Pulmonary artery endothelial cell (primary cell): ENCODE results near the gene C1GALT1C1L. TPM values are rescaled to one million over a fixed set of nuclear protein-coding genes. Genes with fewer than 3 reads are reported as not detected.
"Not testable (repeated sequence)": the region's sequence is repeated elsewhere in the genome, so short reads cannot be mapped to it uniquely, and the experiment has no call there.

Experiments
- DNase-seq: peaks from one replicate; pipeline ENCODE4 v3.0.0-alpha.2; 2011; ENCODE audit warnings: low read depth, low spot score
- total RNA-seq: library from RNA; depleted of rRNA; stranded (reverse); fragments of >200 nt; gene quantifications from 2 replicates; pipeline ENCODE4 v1.2.3, GENCODE V29; 2014

The C1GALT1C1L gene
- total RNA-seq, 1 donor from 2014 or later = 0.20 TPM

GRCh38 chr2:43653506-43653905 is 22.7 kb downstream of the C1GALT1C1L start:
- no peak for DNase-seq

DNA sequence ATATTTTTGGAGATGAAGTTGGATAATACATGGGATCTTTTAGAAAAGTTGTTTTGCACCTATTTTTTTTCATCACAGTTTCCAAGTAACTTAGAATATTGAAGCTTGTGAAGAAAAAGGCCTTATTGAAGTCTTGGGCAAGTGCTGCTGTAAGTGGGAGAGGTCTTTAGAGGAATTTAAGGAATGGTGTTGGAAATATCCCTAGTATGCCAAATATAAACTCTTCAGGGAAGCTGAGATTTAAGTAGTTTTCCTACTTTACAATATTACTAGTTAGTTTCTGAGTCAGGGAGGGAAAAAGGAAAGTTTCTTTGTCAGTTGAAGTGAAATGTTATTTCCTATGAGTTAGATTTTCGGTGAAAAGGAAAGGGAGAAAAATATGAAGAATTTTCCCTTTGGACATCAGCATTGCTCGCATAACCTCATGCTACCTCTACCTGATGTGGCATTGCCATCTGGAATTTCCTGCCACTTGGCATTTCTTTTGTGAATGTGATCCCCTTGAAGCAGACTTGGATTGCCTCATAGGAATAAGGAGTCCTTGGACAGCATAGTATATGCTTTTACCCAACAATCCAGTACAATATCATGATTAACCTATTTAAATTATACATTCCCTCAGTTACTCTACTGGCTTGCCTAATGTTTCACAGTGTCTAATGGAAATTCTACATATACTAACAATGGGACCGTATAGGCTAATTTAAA is 27.1 kb downstream of the C1GALT1C1L start:
- DNase-seq = no peak

DNA sequence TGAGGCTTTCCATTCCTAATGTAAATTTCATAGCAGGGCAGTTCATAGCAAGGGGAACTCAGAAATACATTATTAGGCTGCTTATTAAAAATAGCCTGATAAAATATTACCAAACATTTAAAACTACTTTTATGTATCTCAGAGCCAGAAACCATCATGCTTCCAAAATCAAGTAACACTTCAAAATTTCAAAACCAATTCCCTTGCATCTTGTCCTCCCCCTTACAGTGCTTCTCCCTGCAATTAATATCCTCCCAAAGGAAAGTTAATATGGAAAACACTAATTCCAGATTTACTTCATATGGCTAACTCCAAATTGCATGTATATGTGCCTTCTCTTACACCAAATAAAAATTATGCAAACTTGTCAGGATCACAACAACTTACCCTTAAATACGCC is 32.5 kb downstream of the C1GALT1C1L start:
- no peak for DNase-seq

- DNase-seq = no peak
Measured at GRCh38 chr2:43642363-43642762, 33.9 kb downstream of the C1GALT1C1L start.

DNA sequence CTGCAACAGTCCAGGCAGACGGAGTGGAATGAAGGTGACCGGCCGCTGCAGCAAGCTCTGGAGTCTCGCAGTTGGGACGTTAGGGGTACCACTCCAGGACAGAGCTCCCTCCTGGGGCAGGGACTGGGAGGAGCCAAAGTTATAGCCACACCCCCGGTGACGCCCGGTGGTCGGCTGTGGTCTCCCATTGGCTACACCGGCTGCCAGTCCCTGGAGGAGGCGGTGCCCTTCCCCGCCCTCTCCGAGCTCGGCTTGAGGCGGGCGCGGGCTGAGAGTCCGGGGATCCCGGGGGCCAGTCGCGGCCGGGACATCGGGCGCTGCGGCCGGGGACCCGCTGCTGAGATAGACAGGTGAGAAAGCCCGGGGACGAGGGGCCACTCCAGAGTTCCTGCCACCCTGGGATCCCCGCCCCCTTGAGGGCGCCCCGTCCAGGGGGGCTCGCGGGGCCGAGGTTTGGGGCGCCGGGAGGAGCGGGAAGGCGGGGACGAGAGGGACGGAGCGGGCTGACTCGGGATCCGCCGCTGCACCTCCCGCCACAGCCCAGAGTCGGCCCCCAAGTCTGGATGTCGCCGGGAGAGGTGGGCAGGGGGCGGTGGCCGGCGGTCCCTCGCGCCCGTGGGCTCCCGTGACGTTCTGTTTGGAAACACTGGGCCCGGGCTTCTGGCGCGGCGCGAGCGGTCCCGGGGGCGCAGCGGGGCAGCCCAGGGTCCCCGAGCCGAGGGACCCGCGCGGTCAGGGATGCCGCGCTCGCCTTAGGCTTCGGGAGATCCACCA is 39.0 kb downstream of the C1GALT1C1L start, which contains the start of gene PLEKHH2:
Gene PLEKHH2 (plus strand): TSS at position 231 of the 774 bp plus-strand sequence. CDS start 7,414 bp downstream, outside the sequence.
- peak; percentile 15 for DNase-seq

DNA sequence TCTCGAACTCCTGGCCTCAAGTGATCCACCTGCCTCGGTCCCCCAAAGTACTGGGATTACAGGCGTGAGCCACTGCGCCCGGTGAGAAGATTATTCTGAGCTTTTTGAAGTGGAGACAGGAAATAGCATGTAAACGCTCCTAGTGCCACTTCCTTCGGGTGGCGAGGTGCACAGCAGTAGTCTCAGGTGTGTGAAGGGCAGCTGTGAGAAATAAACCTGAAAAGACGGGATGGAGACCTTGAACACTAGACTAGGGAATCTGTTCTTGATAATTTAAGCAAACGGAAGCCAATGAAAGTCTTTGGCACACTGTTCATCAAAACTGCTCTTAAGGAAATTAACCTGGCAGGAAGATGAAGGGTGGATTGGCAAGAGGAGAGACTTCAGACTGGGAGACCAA is 39.6 kb downstream of the C1GALT1C1L start:
- DNase-seq = no peak

DNA sequence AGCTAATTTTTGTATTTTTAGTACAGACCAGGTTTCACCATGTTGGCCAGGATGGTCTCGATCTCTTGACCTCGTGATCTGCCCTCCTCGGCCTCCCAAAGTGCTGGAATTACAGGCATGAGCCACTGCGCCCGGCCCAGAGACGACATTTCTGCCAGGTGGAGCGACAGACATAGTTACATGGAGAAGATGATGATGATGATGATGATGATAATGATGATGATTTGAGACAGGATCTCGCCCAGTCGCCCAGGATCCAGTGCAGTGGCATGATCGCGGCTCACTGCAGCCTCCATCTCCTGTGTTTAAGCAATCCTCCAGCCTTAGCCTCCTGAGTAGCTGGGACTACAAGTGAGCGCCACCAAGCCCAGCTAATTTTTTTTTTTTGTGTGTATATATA is 40.1 kb downstream of the C1GALT1C1L start:
- DNase-seq = not testable (repeated sequence)

GRCh38 chr2:43634604-43635306 is 41.5 kb downstream of the C1GALT1C1L start:
- no peak for DNase-seq

DNA sequence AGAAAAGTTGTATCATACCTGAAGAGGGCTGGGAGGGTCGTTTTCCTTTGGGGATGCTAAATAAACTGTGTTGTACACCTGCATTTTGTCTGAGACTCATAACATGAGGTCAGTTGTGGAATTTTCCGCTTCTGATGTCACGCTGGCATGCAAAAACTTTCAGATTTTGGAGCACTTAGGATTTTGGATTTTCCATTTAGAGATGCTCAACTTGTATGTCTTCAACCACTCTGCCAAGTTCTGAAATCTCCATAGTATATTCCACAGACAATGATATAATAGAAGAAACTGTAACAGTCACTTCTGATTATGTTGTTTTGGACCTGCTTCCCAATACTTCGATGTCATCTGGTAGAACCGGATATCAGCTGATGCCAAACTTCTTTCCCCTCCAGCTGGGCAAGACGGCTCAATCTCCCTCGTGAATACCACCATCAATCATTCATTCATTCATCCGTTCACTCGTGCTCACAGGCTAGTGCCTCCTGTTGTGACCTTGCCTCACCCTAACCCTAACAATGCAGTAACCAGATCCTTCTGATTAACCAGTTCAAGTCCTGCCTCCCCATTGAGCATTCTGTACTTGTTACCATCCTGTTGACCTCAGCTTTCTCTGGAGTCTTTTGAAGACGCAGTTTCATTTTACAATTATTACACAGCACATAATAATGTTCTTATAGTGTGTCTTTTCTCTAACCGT is 44.5 kb downstream of the C1GALT1C1L start:
- no peak for DNase-seq

Other genes starting within 250 kb of the C1GALT1C1L start
- 22.7 and 30.8 TPM in 2 replicates for gene THADA, start 80.4 kb downstream of the C1GALT1C1L start, total RNA-seq
- gene PLEKHH2, start 39.2 kb downstream of the C1GALT1C1L start, total RNA-seq = 0.07 and 0.20 TPM in 2 replicates
- gene DYNC2LI1, start 97.6 kb upstream of the C1GALT1C1L start, total RNA-seq = 9.1 and 11.2 TPM in 2 replicates
- gene ABCG5, start 162.4 kb upstream of the C1GALT1C1L start, total RNA-seq = not detected in 2 replicates
- not detected in 2 replicates for gene ABCG8, start 162.5 kb upstream of the C1GALT1C1L start, total RNA-seq